Measurements from ENCODE around the gene EDEM3. TPM values are rescaled to one million over a fixed set of nuclear protein-coding genes. Genes with fewer than 3 reads are reported as not detected.

EDEM3 gene
- total RNA-seq, 4 donors from 2014 or later, result 22.8 to 34.7 (median 31.3) TPM

DNA sequence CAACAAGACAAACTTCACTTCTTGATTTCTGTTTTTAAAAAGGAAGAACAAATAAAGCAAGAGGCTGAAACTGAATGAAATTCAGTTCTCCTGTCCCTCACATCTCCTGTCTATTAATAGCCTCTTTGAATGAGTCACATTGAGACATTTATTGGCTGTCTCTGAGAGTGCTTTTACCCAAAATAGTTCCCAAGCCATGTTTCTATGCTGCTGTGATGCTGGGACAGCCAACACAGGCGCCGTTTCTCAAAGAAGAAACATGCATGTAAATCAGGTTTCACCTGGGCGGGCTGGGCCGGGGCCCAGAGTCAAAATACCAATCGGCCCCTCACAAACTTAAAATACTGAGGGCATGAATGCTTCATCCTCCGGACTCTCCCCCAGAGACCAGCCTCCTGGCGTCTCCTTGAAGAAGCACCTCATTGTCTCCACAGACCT is 105.2 kb downstream of the EDEM3 start:
- WGBS, 2 donors (ENCODE audit: low coverage in 1 of 2), result 72% methylated on average over 7 of the region's 7 CpGs; no CpG with 5 or more reads in 1 of the 2 donors
- Histone ChIP-seq H3K36me3 (no peaks in the 10 kb centered on the region), H3K4me3 (no peak overlapping the region), H3K27ac (peak overlapping the region in 3 of 4 donors; percentile 28 to 52 (median 51)), H3K4me1 (peaks cover 0 to 18% (median 5%) of the 10 kb centered on the region in 3 donors), H3K27me3 (no peaks in the 10 kb centered on the region), H3K9me3 (no peaks in the 10 kb centered on the region)
- TF ChIP-seq, protein P1, sequence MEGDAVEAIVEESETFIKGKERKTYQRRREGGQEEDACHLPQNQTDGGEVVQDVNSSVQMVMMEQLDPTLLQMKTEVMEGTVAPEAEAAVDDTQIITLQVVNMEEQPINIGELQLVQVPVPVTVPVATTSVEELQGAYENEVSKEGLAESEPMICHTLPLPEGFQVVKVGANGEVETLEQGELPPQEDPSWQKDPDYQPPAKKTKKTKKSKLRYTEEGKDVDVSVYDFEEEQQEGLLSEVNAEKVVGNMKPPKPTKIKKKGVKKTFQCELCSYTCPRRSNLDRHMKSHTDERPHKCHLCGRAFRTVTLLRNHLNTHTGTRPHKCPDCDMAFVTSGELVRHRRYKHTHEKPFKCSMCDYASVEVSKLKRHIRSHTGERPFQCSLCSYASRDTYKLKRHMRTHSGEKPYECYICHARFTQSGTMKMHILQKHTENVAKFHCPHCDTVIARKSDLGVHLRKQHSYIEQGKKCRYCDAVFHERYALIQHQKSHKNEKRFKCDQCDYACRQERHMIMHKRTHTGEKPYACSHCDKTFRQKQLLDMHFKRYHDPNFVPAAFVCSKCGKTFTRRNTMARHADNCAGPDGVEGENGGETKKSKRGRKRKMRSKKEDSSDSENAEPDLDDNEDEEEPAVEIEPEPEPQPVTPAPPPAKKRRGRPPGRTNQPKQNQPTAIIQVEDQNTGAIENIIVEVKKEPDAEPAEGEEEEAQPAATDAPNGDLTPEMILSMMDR (IDR thresholded peaks at IDR 0.05), result no peak
- TF ChIP-seq EP300 (IDR thresholded peaks at IDR 0.05) (no peak), POLR2AphosphoS5 (IDR thresholded peaks at IDR 0.05) (peak; percentile 51)
- ATAC-seq, result peak; percentile 52

DNA sequence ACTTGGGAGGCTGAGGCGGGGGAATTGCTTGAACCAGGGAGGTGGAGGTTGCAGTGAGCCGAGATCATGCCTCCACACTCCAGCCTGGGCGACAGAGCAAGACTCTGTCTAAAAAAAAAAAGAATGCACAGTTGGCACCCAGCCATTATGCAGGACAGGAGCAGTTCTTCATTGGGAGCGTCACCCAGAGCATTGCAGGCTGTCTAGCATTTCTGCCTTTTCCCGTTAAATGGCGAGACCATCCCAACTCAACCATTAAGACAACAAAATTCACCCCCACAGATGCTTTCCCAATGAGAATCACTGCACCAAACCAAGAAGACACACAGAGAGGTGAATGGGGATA is 105.8 kb downstream of the EDEM3 start:
- peaks cover 0 to 18% (median 5%) of the 10 kb centered on the region in 3 donors for H3K4me1 ChIP-seq
- 59 to 72% methylated on average over 3 of the region's 6 CpGs for WGBS, 2 donors (ENCODE audit: low coverage in 1 of 2)
- H3K9me3 ChIP-seq, result no peaks in the 10 kb centered on the region
- H3K27me3 ChIP-seq, result no peaks in the 10 kb centered on the region
- no peak overlapping the region for H3K4me3 ChIP-seq
- peak overlapping the region in 3 of 4 donors; percentile 28 to 52 (median 51) for H3K27ac ChIP-seq
- no peak for ATAC-seq
- TF ChIP-seq POLR2A (IDR thresholded peaks at IDR 0.05), result no peak
- no peaks in the 10 kb centered on the region for H3K36me3 ChIP-seq

DNA sequence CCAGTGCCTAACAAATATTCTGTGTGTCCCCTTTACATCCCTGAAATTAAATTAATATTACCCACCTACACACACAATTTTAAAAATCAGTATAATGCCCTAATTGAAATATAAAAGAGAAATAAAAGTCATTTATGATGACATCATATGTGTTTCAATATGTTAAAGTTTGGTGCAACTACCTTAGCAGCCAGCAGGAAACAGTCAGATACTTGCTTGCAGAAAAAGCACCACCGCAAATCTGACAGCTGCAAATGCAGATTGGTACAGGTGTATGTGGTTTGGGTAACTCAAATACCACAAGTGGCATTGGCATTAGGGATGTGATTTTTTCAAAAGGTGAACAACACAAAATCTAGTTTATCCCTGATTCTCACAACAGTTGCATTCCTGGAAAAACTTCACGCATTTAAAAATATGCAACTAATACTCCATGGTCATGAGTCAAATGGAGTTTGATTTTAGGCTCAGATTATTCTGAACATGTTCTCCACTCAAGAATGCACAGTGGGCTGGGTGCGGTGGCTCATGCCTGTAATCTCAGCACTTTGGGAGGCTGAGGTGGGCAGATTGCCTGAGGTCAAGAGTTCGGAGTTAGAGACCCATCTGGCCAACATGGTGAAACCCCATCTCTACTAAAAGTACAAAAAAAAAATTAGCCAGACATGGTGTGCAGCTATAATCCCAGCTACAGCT is 106.3 kb downstream of the EDEM3 start:
- H3K36me3 ChIP-seq, result no peaks in the 10 kb centered on the region
- 77 to 97% methylated on average over 3 to 4 of the region's 4 CpGs for WGBS, 2 donors (ENCODE audit: low coverage in 1 of 2)
- H3K27me3 ChIP-seq, result no peaks in the 10 kb centered on the region
- ATAC-seq, result no peak
- TF ChIP-seq POLR2AphosphoS5 (IDR thresholded peaks at IDR 0.05) (no peak), EP300 (IDR thresholded peaks at IDR 0.05) (no peak), POLR2A (IDR thresholded peaks at IDR 0.05) (no peak)
- TF ChIP-seq, protein P1 (IDR thresholded peaks at IDR 0.05), result no peak
- no peaks in the 10 kb centered on the region for H3K9me3 ChIP-seq
- H3K27ac ChIP-seq, result no peak overlapping the region
- H3K4me3 ChIP-seq, result no peak overlapping the region
- H3K4me1 ChIP-seq, result peaks cover 0 to 18% (median 5%) of the 10 kb centered on the region in 3 donors

DNA sequence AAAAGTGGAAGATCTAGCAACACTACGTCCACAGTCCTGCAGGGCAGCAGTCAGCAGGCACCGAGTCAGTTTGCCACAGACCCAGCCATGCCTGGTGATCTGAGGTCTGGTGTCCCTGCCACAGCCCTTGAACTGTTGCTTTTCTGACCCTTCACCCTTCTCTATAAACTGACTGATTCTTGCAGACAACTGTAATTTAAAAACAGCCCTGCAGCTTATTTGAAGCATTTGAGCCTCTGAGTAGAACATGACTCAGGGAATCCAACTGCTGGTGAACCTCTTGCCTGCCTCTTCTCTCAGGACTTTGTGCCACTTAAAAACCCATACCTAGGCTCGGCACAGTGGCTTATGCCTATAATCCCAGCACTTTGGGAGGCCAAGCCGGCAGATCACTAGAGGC is 107.2 kb downstream of the EDEM3 start:
- WGBS, 2 donors (ENCODE audit: low coverage in 1 of 2), result 81% methylated on average over 2 of the region's 4 CpGs; no CpG with 5 or more reads in 1 of the 2 donors
- Histone ChIP-seq H3K4me3 (no peak overlapping the region), H3K36me3 (no peaks in the 10 kb centered on the region), H3K27me3 (no peaks in the 10 kb centered on the region), H3K27ac (no peak overlapping the region), H3K4me1 (peaks cover 0 to 19% (median 5%) of the 10 kb centered on the region in 3 donors), H3K9me3 (no peaks in the 10 kb centered on the region)
- no peak for ATAC-seq
- TF ChIP-seq EP300 (IDR thresholded peaks at IDR 0.05) (no peak), POLR2A (IDR thresholded peaks at IDR 0.05) (no peak)
- TF ChIP-seq, protein P1 (IDR thresholded peaks at IDR 0.05), result no peak

DNA sequence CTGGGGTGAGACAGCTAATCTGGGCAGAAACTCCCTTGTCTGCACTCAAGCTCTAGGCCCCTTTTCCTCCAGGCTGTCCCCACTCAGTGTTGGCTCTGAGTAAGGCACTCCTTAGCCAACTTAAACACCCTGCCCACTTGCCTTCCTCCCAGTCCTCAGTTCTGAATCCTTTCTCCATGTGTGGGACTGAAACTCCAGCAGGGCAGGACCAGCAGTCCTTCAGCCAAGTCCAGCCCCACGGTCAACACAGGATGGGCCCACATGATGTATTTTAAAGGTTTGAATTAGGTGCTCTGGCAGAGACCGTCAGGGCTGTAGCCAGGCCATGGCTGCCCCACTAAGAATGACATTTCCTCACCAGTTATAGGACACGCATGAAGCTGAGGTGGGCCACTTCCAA is 107.8 kb downstream of the EDEM3 start:
- TF ChIP-seq POLR2AphosphoS5 (IDR thresholded peaks at IDR 0.05) (no peak), POLR2A (IDR thresholded peaks at IDR 0.05) (no peak), EP300 (IDR thresholded peaks at IDR 0.05) (no peak)
- TF ChIP-seq, protein P1 (IDR thresholded peaks at IDR 0.05), result no peak
- H3K27me3 ChIP-seq, result no peaks in the 10 kb centered on the region
- H3K9me3 ChIP-seq, result no peaks in the 10 kb centered on the region
- ATAC-seq, result peak; percentile 14
- H3K4me1 ChIP-seq, result peaks cover 0 to 24% (median 5%) of the 10 kb centered on the region in 3 donors
- no CpG with 5 or more reads among the region's 3 CpGs for WGBS, 2 donors (ENCODE audit: low coverage in 1 of 2)
- no peaks in the 10 kb centered on the region for H3K36me3 ChIP-seq
- no peak overlapping the region for H3K4me3 ChIP-seq
- no peak overlapping the region for H3K27ac ChIP-seq

Data from gastroesophageal sphincter (tissue), 4 donors.